Suprapubic skin (tissue), 4 donors: ENCODE results near the gene FLYWCH1.

Experiments used
- POLR2A ChIP-seq, 2 donors: fragments of 450-650 bp; IDR thresholded peaks; one replicate each; pipeline ENCODE4 v1.6.1; 2017; ENCODE audit warnings: antibody characterized with exemption in 2 of 2, mild to moderate bottlenecking in 2 of 2, moderate library complexity in 2 of 2
- POLR2AphosphoS5 ChIP-seq, 3 donors: sonication (generic); formaldehyde crosslinking; IDR thresholded peaks; one replicate each; pipeline ENCODE4 v1.6.1; 2017; ENCODE audit warnings: antibody characterized with exemption in 3 of 3
- TF ChIP-seq, protein P1 (sequence below), 2 donors: fragments of 200-600 bp in 1 of 2; fragments of 450-650 bp in 1 of 2; sonication (generic) in 1 of 2; IDR thresholded peaks; one replicate each; pipeline ENCODE4 v1.5.1; 2016 to 2019; ENCODE audit warnings: antibody characterized with exemption in 2 of 2, mild to moderate bottlenecking in 1 of 2, moderate library complexity in 1 of 2

GRCh38 chr16:2950353-2950724, 38.6 kb downstream of the FLYWCH1 start:
- TF ChIP-seq, protein P1, sequence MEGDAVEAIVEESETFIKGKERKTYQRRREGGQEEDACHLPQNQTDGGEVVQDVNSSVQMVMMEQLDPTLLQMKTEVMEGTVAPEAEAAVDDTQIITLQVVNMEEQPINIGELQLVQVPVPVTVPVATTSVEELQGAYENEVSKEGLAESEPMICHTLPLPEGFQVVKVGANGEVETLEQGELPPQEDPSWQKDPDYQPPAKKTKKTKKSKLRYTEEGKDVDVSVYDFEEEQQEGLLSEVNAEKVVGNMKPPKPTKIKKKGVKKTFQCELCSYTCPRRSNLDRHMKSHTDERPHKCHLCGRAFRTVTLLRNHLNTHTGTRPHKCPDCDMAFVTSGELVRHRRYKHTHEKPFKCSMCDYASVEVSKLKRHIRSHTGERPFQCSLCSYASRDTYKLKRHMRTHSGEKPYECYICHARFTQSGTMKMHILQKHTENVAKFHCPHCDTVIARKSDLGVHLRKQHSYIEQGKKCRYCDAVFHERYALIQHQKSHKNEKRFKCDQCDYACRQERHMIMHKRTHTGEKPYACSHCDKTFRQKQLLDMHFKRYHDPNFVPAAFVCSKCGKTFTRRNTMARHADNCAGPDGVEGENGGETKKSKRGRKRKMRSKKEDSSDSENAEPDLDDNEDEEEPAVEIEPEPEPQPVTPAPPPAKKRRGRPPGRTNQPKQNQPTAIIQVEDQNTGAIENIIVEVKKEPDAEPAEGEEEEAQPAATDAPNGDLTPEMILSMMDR (IDR thresholded peaks at IDR 0.05): no peak
- TF ChIP-seq POLR2AphosphoS5 (IDR thresholded peaks at IDR 0.05) (no peak), POLR2A (IDR thresholded peaks at IDR 0.05) (no peak)
